Breast epithelium (tissue), 3 donors: Measurements from ENCODE around the gene LRGUK.

Experiments used
- CTCF ChIP-seq, 3 donors: fragments of 450-650 bp; IDR thresholded peaks; one replicate each; pipeline ENCODE4 v1.5.1; 2016 to 2017; ENCODE audit warnings: antibody characterized with exemption in 3 of 3, mild to moderate bottlenecking in 3 of 3, moderate library complexity in 3 of 3
- POLR2A ChIP-seq: fragments of 450-650 bp; IDR thresholded peaks from one replicate; pipeline ENCODE4 v1.6.1; 2016; ENCODE audit warnings: antibody characterized with exemption, mild to moderate bottlenecking, moderate library complexity

GRCh38 chr7:134193240-134193639 is 66.1 kb downstream of the LRGUK start:
- TF ChIP-seq POLR2A (no peak), CTCF (IDR thresholded peaks at IDR 0.05) (no peak)
